ENCODE results near the gene SLC35F6.

SLC35F6 gene

GRCh38 chr2:26764078-26764887, at the start of gene SLC35F6:
Gene SLC35F6, plus strand, starts transcription at chr2:26764284. Its CDS starts 66 bp downstream, at chr2:26764350.
- DNase-seq (ENCODE audit: low spot score): peak; percentile 81

- no peak for DNase-seq (ENCODE audit: low spot score)
Observed at GRCh38 chr2:26715528-26716270, 48.4 kb upstream of the SLC35F6 start.

GRCh38 chr2:26716340-26716739, 47.7 kb upstream of the SLC35F6 start:
- DNase-seq (ENCODE audit: low spot score): no peak

GRCh38 chr2:26716769-26717168, 47.3 kb upstream of the SLC35F6 start:
- no peak for DNase-seq (ENCODE audit: low spot score)

- no peak for DNase-seq (ENCODE audit: low spot score)
Observed at GRCh38 chr2:26717362-26717761, 46.7 kb upstream of the SLC35F6 start.

- no peak for DNase-seq (ENCODE audit: low spot score)
Observed at GRCh38 chr2:26718949-26719686, 45.0 kb upstream of the SLC35F6 start.

GRCh38 chr2:26720322-26721114, 43.6 kb upstream of the SLC35F6 start:
- peak; percentile 26 for DNase-seq (ENCODE audit: low spot score)

GRCh38 chr2:26721115-26722032, 42.7 kb upstream of the SLC35F6 start:
- no peak for DNase-seq (ENCODE audit: low spot score)

GRCh38 chr2:26722328-26722727, 41.8 kb upstream of the SLC35F6 start:
- DNase-seq (ENCODE audit: low spot score): no peak

- DNase-seq (ENCODE audit: low spot score): no peak
Observed at GRCh38 chr2:26722911-26723310, 41.2 kb upstream of the SLC35F6 start.

GRCh38 chr2:26723475-26723874, 40.6 kb upstream of the SLC35F6 start:
- no peak for DNase-seq (ENCODE audit: low spot score)

GRCh38 chr2:26723991-26724750, 39.9 kb upstream of the SLC35F6 start:
- no peak for DNase-seq (ENCODE audit: low spot score)

- no peak for DNase-seq (ENCODE audit: low spot score)
Observed at GRCh38 chr2:26724784-26725520, 39.1 kb upstream of the SLC35F6 start.

- DNase-seq (ENCODE audit: low spot score): no peak
Observed at GRCh38 chr2:26725521-26725820, 38.6 kb upstream of the SLC35F6 start.

- no peak for DNase-seq (ENCODE audit: low spot score)
Observed at GRCh38 chr2:26726228-26726627, 37.9 kb upstream of the SLC35F6 start.

- no peak for DNase-seq (ENCODE audit: low spot score)
Observed at GRCh38 chr2:26727641-26728561, 36.2 kb upstream of the SLC35F6 start.

GRCh38 chr2:26729311-26729710, 34.8 kb upstream of the SLC35F6 start:
- DNase-seq (ENCODE audit: low spot score): no peak

All from globus pallidus (tissue), 1 donor.